Activated naive CD4-positive, alpha-beta T cell treated with anti-CD3 and anti-CD28 coated beads, Interleukin-2, amount 50 U/mL, for 24 hours (primary cell): ENCODE data around the gene COL17A1.

Experiments
- H3K27ac Mint-ChIP-seq: one replicate; pipeline ENCODE4 v1.8.0; 2021; ENCODE audit warnings: mild to moderate bottlenecking, mixed read lengths
- H3K27me3 Mint-ChIP-seq: one replicate; pipeline ENCODE4 v1.8.0; 2021; ENCODE audit warnings: mixed read lengths
- H3K36me3 Mint-ChIP-seq: one replicate; pipeline ENCODE4 v1.8.0; 2021; ENCODE audit warnings: mixed read lengths
- H3K4me1 Mint-ChIP-seq: one replicate; pipeline ENCODE4 v1.8.0; 2021; ENCODE audit warnings: mixed read lengths
- H3K4me3 Mint-ChIP-seq: one replicate; pipeline ENCODE4 v1.8.0; 2021; ENCODE audit warnings: mild to moderate bottlenecking, mixed read lengths
- H3K9me3 Mint-ChIP-seq: one replicate; pipeline ENCODE4 v1.8.0; 2021; ENCODE audit warnings: mixed read lengths

The COL17A1 gene

DNA sequence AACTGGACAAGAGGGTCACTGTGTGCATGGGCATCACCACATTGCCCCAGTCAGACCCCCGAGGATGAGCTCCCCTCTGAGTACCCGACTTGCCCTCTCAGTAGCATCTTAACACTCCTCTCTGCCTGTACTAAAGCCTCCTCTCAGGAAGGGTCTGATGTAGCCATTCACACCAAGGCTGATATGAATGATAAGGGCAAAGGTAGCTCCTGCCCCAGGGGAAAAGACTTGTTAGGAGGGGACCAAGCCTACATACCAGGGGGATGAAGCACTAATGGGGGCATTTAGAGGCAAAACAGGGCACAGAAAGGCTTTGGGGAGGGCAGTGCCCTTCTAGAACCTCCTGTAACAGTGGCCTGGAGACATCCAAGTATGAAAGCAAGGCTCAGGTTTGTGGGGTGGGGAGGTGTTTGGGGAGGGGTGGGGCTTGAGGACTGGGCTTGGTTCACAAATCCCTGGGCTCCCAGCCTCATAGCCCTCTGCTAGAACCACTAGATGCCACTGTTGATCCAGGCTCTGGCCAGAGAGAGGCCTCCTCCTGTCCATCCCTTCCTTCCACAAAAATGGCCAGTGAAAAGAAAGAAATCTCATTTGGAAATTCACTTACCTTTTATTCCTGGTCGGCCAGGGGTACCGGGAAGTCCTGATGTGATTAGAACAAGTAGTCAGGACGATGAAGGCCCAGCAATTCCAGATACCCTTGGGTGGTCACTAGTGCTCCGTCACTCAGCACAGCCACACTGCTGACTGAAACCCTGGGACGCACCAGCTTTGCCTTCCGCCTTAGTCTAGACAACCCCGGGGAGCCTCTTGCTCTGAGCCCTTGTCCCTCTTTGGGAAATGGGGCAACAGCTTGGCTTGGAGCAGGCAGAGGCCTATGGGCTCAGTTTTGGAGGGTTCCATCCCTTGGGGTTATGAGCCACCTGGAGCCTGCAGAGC is 40.3 kb downstream of the COL17A1 start:
- Mint-ChIP-seq H3K27me3 (no peaks in the 10 kb centered on the region), H3K9me3 (no peaks in the 10 kb centered on the region), H3K4me1 (no peaks in the 10 kb centered on the region), H3K27ac (no peak overlapping the region), H3K4me3 (no peak overlapping the region), H3K36me3 (no peaks in the 10 kb centered on the region)

DNA sequence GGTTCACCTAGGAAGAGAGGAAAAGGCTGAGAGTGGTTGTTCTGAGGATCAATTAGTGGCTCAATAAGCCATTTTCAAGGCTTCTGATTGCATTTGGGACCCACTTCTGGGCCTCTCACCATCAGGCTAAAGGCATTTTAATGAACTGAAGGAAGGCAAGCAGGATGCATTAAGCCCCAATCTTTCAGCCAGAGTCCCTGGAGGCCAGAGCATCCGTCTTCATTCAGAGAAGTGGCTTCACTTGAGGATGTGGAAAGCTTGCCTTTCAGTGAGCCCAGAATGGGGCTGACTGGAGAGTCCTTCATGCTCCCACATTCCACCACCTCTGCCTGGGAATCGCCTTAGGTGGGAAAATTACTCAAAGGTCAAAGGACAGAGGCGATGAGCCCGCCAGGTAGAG is 41.8 kb downstream of the COL17A1 start:
- no peaks in the 10 kb centered on the region for H3K9me3 Mint-ChIP-seq
- H3K36me3 Mint-ChIP-seq = no peaks in the 10 kb centered on the region
- no peak overlapping the region for H3K27ac Mint-ChIP-seq
- H3K27me3 Mint-ChIP-seq = no peaks in the 10 kb centered on the region
- no peaks in the 10 kb centered on the region for H3K4me1 Mint-ChIP-seq
- H3K4me3 Mint-ChIP-seq = no peak overlapping the region

DNA sequence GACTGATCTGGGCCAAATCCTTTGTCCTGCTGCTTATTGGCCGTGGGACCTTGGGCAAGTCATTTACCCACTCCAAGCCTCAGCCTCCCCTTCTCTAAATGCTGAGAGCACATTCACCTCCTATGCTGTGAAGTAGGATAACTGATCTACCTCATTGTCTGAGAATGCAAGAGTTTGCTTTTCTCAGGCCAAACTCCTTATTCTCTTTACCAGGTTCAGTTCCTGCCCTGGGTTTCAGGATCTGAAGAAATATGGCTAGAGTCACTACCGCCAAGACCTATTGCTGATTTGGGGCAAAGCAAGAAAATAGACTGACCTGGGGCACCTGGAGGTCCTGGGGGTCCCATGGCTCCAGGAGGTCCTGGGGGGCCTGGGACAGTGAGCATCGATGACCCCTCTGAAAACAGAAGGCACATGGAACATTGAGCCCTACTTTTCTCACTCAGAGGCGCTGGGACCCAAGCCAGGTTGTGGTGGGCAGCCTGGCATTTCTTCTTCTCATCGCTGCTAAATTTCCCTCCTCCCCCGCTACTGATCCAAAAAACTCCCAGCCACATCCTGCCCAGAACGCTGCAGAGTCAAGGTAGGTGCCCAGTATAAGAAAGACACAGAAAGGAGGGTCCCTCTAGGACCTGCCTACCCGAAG is 42.4 kb downstream of the COL17A1 start:
- Mint-ChIP-seq H3K4me3 (no peak overlapping the region), H3K4me1 (no peaks in the 10 kb centered on the region), H3K9me3 (no peaks in the 10 kb centered on the region), H3K36me3 (no peaks in the 10 kb centered on the region), H3K27ac (no peak overlapping the region), H3K27me3 (no peaks in the 10 kb centered on the region)

DNA sequence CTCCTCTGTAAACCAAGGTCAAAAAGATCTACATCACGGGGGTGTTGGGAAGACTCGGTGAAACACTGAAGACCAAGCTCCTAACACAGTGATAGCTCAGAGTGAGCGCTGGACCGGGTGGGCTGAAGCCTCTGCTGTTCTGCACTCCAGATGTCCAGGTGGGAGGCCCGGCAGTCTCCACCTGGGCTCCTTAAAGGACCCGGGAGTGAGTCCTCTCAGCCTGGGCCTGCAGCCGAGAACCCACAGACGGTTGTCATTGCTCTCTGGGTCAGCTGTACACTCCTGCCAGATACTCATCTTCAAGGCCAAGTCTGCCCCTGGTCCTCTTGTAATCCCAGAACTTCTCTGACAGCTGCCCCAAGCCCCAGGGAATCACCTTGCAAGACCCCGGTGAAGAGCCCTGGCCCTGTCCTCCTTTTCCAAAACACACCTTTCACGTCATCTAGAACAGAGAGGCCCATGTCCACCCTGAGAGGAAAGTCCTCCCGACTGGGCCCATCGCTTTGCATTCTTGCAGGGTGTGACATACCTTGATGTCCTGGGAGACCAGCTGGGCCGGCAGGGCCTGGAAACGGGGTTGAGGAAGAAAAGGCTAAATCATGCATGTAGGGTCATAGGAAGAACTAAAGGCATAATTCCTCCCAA is 43.7 kb downstream of the COL17A1 start:
- Mint-ChIP-seq H3K4me1 (no peaks in the 10 kb centered on the region), H3K9me3 (no peaks in the 10 kb centered on the region), H3K36me3 (no peaks in the 10 kb centered on the region), H3K27me3 (no peaks in the 10 kb centered on the region), H3K4me3 (no peak overlapping the region), H3K27ac (no peak overlapping the region)

DNA sequence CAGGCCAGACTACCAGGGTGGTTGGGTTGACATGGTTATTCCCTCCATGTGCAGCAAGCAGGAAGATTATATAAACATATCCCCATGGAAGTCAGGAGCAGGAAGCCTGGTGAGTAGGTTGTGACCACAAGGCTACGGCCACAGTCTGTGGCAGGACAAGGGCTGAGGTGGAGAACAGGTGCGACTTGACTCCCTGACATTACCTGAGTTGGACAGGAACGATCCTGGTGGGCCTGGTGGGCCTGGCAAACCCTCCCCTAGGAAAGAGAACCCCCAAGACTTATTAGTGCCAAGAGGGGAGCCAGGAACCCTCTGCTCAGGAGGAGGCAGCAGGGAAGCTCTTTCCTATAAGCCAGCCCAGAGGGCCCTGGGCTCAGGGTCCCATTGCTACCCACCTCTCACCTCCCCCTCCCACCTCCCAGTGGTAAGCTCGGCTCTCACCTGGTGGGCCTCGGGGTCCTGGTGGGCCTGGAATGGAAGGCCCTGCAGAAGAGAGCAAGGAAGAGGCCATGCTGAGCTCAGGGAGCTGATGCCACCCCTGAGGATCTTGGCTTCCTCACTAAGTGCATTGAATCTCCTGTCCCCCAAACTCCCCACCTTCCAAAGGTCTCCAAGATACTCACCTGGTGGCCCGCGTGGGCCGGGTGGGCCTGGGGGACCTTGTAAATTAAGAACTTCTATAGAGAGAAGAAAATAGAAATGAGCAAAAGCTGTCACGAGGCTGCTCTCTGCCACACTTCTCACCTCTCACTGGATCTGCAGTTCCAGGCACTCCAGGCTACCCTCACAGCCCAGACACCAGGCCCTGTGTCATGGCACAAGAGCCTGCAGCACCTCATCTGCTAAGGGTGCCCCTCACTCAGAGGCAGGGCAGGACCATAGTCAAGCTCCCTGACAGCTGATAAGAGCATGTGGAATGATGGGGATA is 44.6 kb downstream of the COL17A1 start:
- Mint-ChIP-seq H3K36me3 (no peaks in the 10 kb centered on the region), H3K27ac (no peak overlapping the region), H3K9me3 (no peaks in the 10 kb centered on the region), H3K27me3 (no peaks in the 10 kb centered on the region), H3K4me3 (no peak overlapping the region), H3K4me1 (no peaks in the 10 kb centered on the region)

- Mint-ChIP-seq H3K36me3 (no peaks in the 10 kb centered on the region), H3K27me3 (no peaks in the 10 kb centered on the region), H3K9me3 (no peaks in the 10 kb centered on the region), H3K4me1 (no peaks in the 10 kb centered on the region), H3K27ac (no peak overlapping the region), H3K4me3 (no peak overlapping the region)
Observed at GRCh38 chr10:104040382-104040781, 45.3 kb downstream of the COL17A1 start.

- Mint-ChIP-seq H3K36me3 (no peaks in the 10 kb centered on the region), H3K27me3 (no peaks in the 10 kb centered on the region), H3K9me3 (no peaks in the 10 kb centered on the region), H3K27ac (no peak overlapping the region), H3K4me3 (no peak overlapping the region), H3K4me1 (no peaks in the 10 kb centered on the region)
Observed at GRCh38 chr10:104038958-104039752, 46.5 kb downstream of the COL17A1 start.

DNA sequence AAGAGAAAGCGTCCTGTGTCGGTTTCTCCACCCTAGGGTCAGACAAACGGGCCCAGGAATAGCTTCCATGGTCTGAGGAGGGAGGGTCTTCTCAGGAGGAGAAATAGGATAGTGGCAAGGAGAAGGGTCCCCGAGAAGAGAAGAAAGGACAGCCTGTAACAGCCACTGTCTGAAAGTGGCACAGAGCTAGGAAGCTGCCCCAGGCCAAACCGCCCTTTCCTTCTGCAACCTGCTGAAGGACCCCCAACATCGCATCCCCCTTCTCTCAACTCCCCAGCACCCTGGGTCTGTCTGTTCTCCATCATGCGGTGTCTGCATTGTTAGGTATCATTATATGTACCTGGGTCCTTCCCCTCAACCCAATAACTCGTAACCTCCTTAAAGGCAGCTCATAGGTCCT is 47.1 kb downstream of the COL17A1 start:
- no peaks in the 10 kb centered on the region for H3K9me3 Mint-ChIP-seq
- H3K27me3 Mint-ChIP-seq = no peaks in the 10 kb centered on the region
- no peak overlapping the region for H3K4me3 Mint-ChIP-seq
- no peaks in the 10 kb centered on the region for H3K4me1 Mint-ChIP-seq
- no peaks in the 10 kb centered on the region for H3K36me3 Mint-ChIP-seq
- no peak overlapping the region for H3K27ac Mint-ChIP-seq

- H3K36me3 Mint-ChIP-seq = no peaks in the 10 kb centered on the region
- H3K27ac Mint-ChIP-seq = no peak overlapping the region
- no peak overlapping the region for H3K4me3 Mint-ChIP-seq
- H3K4me1 Mint-ChIP-seq = no peaks in the 10 kb centered on the region
- H3K9me3 Mint-ChIP-seq = no peaks in the 10 kb centered on the region
- H3K27me3 Mint-ChIP-seq = no peaks in the 10 kb centered on the region
Observed at GRCh38 chr10:104037261-104037951, 48.3 kb downstream of the COL17A1 start.

DNA sequence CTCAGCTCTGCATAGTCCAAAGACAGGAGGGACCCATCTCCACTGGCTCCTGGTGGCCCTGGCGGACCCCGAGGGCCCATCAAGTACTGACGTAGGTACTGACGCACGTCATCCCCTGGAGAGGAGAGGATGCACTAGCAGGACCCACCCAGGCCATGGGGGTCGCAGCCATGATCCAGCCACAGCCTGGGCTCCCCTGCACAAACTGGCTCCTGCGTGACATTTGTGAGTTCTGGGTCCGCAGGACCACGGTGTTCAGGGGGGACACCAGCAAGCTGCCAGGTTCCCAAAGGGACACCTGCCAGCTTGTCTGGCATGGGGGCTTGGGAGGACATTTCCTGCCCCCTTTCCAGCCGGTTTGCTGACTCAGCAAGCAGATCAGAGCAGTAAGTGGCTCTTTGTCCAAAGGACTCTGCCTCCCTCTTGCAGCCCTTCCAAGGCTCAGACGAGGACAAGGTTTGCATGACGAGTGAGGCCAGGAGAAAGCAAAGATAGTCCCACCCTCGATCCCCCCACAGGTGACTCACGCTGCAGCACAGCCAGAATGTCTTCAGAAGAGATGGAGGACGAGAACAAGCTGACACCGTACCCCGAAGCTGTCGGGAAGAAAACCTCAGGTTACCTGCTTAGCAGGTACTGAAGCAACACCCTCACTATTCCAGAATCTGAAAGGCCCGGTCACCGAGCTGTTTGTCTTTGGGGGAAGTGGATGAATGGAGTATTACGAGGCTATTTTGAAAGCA is 49.0 kb downstream of the COL17A1 start:
- Mint-ChIP-seq H3K4me3 (no peak overlapping the region), H3K9me3 (no peaks in the 10 kb centered on the region), H3K4me1 (no peaks in the 10 kb centered on the region), H3K27ac (no peak overlapping the region), H3K27me3 (no peaks in the 10 kb centered on the region), H3K36me3 (no peaks in the 10 kb centered on the region)

DNA sequence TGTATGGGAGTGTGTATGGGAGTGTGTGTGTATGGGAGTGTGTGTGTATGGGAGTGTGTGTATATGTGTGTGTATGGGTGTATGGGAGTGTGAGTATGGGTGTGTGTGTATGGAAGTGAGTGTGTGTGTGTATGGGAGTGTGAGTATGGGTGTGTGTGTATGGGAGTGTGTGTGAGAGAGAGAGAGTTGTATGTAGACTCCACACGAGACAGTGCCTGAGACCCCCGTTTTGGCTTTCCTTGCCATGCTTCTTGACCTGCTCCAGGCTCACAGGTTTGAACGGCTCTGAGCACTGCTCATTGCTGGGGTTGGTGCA is 49.7 kb downstream of the COL17A1 start:
- Mint-ChIP-seq H3K27ac (no peak overlapping the region), H3K4me1 (no peaks in the 10 kb centered on the region), H3K36me3 (no peaks in the 10 kb centered on the region), H3K4me3 (no peak overlapping the region), H3K27me3 (no peaks in the 10 kb centered on the region), H3K9me3 (no peaks in the 10 kb centered on the region)

- Mint-ChIP-seq H3K27ac (no peak overlapping the region), H3K36me3 (no peaks in the 10 kb centered on the region), H3K9me3 (no peaks in the 10 kb centered on the region), H3K27me3 (no peaks in the 10 kb centered on the region), H3K4me1 (no peaks in the 10 kb centered on the region), H3K4me3 (no peak overlapping the region)
Observed at GRCh38 chr10:104035194-104036068, 50.2 kb downstream of the COL17A1 start.
